Measurements from ENCODE around the gene IGF1R. TPM values are rescaled to one million over a fixed set of nuclear protein-coding genes. Genes with fewer than 3 reads are reported as not detected.
A peak's percentile ranks its signal among the peaks of the same experiment; 100 is the strongest.

Gene IGF1R
- total and polyA plus RNA-seq, 2 of the 13 experiments (the other 11 are each of a cell fraction or from before 2014, with no cell fraction given), result 15.9 to 18.4 TPM

DNA sequence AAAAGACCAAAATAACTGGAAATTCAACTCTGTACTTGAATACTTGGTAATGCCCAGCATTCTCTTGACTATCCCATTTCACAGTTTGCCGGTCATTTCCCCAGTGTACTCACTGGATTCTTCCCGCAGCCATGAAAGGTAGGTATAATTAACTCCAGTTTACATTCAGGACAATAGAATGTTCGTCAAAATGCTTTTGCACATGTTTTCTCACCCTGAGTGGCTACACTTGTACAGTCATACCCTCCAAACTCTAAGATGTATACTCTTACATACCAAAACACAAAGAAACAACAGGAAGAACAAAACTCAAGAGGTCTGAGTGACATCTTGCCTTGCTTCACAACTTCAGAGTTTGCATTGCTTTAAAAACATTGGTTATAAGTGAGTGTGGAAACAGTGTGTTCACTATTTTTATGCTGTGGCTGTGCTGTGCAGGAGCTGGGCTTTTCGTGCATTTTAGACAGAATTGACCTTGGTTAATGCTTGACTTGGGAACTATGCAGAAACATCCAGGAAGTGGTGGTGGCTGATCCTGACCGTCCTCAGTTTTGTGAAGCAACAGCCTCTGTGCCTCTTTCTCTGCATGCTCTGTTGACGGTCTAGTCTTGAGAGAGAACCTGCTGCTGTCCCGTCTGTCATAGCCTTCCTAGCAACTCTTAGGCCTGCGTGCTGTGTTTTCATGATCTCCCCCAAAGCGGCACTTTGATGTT is 90.5 kb downstream of the IGF1R start (continued):
- TF ChIP-seq PRDM10 (CRISPR knock-in tag; IDR thresholded peaks at IDR 0.05; ENCODE audit: low read depth) (no peak), TAF15 (IDR thresholded peaks at IDR 0.05; ENCODE audit: low read depth, low read length, poor library complexity, severe bottlenecking) (no peak), GTF3A (CRISPR knock-in tag; conservative IDR thresholded peaks at IDR 0.05) (no peak), SNAPC2 (CRISPR knock-in tag; IDR thresholded peaks at IDR 0.05) (0 out of 2 replicates have a peak, but pooled peaks have one; percentile 29), HMG20A (CRISPR knock-in tag; IDR thresholded peaks at IDR 0.05; ENCODE audit: borderline replicate concordance) (0 out of 2 replicates have a peak, but pooled peaks have one; percentile 27), CBX5 (CRISPR knock-in tag; IDR thresholded peaks at IDR 0.05; ENCODE audit: borderline replicate concordance) (peak; percentile 83; the same call in 1 of the 2 replicates), SMC3 (IDR thresholded peaks at IDR 0.05; ENCODE audit: low read length) (no peak), BCL6 (CRISPR knock-in tag; IDR thresholded peaks at IDR 0.05) (peak; percentile 51; the same call in 1 of the 2 replicates), PAXIP1 (CRISPR knock-in tag; conservative IDR thresholded peaks at IDR 0.05) (peak; percentile 46; the same call in 1 of the 2 replicates), ZNF776 (CRISPR knock-in tag; IDR thresholded peaks at IDR 0.05) (no peak), U2AF1 (optimal IDR thresholded peaks at IDR 0.05; ENCODE audit: low read depth, low read length) (no peak), NR2C2 (CRISPR knock-in tag; IDR thresholded peaks at IDR 0.05; ENCODE audit: borderline replicate concordance) (no peak)
- TF ChIP-seq, protein P1, sequence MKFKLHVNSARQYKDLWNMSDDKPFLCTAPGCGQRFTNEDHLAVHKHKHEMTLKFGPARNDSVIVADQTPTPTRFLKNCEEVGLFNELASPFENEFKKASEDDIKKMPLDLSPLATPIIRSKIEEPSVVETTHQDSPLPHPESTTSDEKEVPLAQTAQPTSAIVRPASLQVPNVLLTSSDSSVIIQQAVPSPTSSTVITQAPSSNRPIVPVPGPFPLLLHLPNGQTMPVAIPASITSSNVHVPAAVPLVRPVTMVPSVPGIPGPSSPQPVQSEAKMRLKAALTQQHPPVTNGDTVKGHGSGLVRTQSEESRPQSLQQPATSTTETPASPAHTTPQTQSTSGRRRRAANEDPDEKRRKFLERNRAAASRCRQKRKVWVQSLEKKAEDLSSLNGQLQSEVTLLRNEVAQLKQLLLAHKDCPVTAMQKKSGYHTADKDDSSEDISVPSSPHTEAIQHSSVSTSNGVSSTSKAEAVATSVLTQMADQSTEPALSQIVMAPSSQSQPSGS (CRISPR knock-in tag; IDR thresholded peaks at IDR 0.05), result no peak
- TF ChIP-seq, protein P2, sequence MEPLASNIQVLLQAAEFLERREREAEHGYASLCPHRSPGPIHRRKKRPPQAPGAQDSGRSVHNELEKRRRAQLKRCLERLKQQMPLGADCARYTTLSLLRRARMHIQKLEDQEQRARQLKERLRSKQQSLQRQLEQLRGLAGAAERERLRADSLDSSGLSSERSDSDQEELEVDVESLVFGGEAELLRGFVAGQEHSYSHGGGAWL (CRISPR knock-in tag; IDR thresholded peaks at IDR 0.05), result no peak
- TF ChIP-seq, protein P3, sequence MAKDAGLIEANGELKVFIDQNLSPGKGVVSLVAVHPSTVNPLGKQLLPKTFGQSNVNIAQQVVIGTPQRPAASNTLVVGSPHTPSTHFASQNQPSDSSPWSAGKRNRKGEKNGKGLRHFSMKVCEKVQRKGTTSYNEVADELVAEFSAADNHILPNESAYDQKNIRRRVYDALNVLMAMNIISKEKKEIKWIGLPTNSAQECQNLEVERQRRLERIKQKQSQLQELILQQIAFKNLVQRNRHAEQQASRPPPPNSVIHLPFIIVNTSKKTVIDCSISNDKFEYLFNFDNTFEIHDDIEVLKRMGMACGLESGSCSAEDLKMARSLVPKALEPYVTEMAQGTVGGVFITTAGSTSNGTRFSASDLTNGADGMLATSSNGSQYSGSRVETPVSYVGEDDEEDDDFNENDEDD (CRISPR knock-in tag; IDR thresholded peaks at IDR 0.05; ENCODE audit: borderline replicate concordance), result peak; percentile 16; the same call in 1 of the 2 replicates
- TF ChIP-seq, protein P4, sequence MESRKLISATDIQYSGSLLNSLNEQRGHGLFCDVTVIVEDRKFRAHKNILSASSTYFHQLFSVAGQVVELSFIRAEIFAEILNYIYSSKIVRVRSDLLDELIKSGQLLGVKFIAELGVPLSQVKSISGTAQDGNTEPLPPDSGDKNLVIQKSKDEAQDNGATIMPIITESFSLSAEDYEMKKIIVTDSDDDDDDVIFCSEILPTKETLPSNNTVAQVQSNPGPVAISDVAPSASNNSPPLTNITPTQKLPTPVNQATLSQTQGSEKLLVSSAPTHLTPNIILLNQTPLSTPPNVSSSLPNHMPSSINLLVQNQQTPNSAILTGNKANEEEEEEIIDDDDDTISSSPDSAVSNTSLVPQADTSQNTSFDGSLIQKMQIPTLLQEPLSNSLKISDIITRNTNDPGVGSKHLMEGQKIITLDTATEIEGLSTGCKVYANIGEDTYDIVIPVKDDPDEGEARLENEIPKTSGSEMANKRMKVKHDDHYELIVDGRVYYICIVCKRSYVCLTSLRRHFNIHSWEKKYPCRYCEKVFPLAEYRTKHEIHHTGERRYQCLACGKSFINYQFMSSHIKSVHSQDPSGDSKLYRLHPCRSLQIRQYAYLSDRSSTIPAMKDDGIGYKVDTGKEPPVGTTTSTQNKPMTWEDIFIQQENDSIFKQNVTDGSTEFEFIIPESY (CRISPR knock-in tag; IDR thresholded peaks at IDR 0.05), result 0 out of 2 replicates have a peak, but pooled peaks have one; percentile 34
